GM18499 (cell line): ENCODE results near the gene PIGBOS1.
A peak's percentile ranks its signal among the peaks of the same experiment; 100 is the strongest.

ENCODE experiments used
- ATAC-seq: cut with Tn5 transposase; IDR thresholded peaks from one replicate; pipeline ENCODE4 v1.9.1; 2021; ENCODE audit warnings: moderate number of reproducible peaks; ENCODE audit not compliant: insufficient read depth, unreplicated experiment

PIGBOS1 gene

DNA sequence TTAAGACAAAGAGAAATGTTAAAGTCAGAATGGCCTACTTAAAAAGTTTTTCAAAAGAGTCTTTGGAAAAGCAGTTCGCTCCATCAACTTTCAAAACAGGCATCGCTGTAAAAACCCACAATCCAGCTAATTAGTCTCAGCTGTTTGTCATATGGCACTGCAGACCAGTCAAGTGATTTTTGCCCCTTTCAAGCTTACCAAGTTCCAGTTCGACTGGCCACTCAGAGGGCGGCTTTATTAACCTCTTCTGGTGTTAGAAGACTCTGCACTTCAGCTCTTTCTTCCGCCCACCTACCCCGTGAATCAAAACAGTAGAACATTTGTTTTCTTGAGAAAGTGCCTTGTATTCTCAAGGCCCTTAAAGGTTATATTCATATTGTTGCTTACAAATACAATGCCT, 48.6 kb downstream of the PIGBOS1 start:
- ATAC-seq: no peak

DNA sequence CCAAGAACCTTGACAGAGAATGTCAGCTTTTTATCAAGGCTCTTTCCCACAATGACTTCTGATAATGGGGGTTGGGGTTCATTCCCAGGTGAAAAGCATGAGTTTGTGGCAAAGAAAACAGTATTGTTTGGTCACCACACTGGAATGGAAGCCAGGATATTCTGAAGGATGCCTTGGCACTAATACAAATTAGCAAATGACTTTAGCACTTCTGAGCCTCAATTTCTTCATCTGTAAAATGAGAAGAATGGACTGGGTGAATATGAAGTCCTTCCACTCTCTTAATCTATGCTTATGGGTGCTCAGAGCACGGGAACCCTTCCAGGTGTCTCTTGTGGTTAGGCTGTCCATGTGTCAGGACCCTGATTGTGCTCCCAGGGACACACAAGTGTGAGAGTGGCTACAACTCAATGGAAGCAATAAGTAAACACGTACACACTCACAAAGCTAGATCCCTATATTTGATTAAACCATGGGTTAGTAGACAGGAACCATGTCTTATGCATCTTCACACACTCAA, 50.7 kb downstream of the PIGBOS1 start:
- no peak for ATAC-seq

DNA sequence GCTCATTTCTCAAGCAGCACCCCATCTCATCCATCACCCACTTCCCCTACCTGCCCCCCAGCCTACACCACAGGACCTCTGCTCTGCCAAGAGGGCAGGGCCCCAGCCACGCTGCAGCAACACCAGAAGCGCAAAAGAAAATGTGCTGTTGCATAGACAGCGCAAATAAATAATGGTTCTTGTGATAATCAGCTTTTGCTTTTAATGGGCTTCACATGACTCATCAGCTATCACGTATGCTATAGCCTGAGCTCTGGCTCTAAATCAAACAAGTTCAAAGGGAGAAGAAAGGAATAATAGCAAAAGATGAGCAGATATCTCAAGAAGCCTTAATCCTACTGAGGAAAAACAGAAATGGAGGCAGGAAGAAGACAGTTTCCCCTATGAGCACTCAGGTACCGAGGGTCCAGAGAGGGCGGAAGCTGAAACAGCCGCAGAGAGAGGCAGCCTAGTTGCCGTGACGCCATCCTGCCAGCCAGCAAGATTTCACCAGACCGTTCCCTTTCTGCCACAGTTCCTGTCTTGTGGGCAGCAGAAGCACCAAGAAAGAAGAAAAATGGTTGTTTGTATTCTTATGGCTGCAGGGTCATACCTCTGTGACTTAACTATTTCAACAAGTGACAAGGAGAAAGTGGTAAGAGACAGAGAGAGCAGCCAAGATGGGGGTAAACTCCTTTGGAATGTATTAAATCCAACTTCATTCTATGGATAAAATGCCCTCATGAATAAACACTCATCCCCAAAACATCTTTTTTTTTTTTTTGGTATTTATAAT, 51.3 kb downstream of the PIGBOS1 start:
- peak; percentile 70 for ATAC-seq
